ENCODE data around the gene HAPLN2. TPM values are rescaled to one million over a fixed set of nuclear protein-coding genes. Genes with fewer than 3 reads are reported as not detected.
A peak's percentile ranks its signal among the peaks of the same experiment; 100 is the strongest.

Gene HAPLN2
- total and polyA plus RNA-seq, 2 of the 4 experiments (the other 2 are of a cell fraction): not detected

DNA sequence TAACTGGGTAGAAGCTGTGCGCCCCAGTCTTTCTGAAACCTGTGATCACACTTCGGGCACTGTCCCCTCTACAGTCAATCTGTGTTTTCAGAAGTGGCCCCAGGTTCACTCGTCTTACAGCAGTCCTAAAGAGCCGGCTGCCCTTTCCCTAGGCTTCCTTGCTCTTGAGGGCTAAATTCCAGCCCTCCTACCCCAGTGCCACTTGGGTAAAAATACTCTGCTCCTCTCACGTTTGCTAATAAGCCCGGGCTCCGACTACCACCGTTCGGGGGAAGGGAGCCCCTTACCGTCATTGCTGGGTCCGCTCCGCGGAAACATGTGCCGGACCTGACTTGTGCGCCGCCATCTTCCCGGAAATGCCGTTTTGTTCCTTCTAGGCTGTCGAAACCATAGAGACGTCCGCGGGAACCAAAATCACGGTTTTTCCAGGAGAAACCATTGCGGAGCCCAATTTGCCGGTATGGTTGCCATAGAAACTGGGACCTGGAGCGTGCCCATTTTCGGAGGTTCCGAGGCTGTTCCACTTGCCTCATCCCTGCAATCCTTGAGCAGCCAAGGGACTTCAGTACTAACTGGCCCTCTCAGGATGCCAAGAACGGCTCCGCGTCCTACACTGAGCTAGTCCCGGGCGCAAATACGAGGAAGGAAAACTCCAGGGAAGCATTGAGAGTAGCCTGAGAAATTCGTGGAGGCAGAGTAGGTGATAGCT is 17.9 kb upstream of the HAPLN2 start, which contains the start of gene GPATCH4 (continued):
- TF ChIP-seq, protein P1, sequence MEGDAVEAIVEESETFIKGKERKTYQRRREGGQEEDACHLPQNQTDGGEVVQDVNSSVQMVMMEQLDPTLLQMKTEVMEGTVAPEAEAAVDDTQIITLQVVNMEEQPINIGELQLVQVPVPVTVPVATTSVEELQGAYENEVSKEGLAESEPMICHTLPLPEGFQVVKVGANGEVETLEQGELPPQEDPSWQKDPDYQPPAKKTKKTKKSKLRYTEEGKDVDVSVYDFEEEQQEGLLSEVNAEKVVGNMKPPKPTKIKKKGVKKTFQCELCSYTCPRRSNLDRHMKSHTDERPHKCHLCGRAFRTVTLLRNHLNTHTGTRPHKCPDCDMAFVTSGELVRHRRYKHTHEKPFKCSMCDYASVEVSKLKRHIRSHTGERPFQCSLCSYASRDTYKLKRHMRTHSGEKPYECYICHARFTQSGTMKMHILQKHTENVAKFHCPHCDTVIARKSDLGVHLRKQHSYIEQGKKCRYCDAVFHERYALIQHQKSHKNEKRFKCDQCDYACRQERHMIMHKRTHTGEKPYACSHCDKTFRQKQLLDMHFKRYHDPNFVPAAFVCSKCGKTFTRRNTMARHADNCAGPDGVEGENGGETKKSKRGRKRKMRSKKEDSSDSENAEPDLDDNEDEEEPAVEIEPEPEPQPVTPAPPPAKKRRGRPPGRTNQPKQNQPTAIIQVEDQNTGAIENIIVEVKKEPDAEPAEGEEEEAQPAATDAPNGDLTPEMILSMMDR (conservative IDR thresholded peaks at IDR 0.05; ENCODE audit: low read depth, low read length): no peak
- no peak for TF ChIP-seq CHD1 (IDR thresholded peaks at IDR 0.05; ENCODE audit: low read depth, low read length)

DNA sequence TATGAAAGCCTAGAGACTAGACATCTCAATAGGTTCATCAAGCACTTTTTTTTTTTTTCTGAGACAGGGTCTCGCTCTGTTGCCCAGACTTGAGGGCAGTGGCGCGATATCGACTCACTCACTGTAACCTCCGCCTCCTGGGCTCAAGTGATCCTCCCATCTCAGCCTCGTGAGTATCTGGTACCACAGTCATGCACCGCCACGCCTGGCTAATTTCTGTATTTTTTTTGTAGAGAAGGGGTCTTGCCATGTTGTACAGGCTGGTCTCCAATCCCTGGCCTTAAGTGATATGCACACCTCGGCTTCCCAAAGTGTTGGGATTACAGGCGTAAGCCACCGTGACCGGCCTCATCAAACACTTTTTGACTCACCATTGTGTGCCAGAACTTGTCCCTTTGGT is 17.3 kb upstream of the HAPLN2 start:
- Histone ChIP-seq H3K4ac (ENCODE audit: low read depth, low read length) (peak overlapping the region; percentile 69; the same call in 1 of the 2 replicates), H4K20me1 (ENCODE audit: insufficient read depth, low read length) (no peaks in the 10 kb centered on the region), H3K36me3 (ENCODE audit: control insufficient read depth, insufficient read depth, low read length) (peaks cover 13% of the 10 kb centered on the region), H3K27me3 (ENCODE audit: control insufficient read depth, insufficient read depth, low read length) (no peaks in the 10 kb centered on the region), H3K79me1 (ENCODE audit: low read depth in 1 of 2, low read length in 2 of 2) (peaks cover 16 to 49% of the 10 kb centered on the region in 2 experiments; a peak in 3 of 4 replicates), H3K4me2 (ENCODE audit: low read depth, low read length) (peak overlapping the region; percentile 56), H2BK20ac (ENCODE audit: low read depth, low read length) (no peak overlapping the region), H2BK120ac (ENCODE audit: low read depth, low read length) (no peak overlapping the region), H2AK5ac (ENCODE audit: low read depth, low read length) (peak overlapping the region; percentile 35), H3K4me1 (ENCODE audit: control insufficient read depth, insufficient read depth, low read length) (0 out of 2 replicates have a peak, but pooled peaks cover 4% of the 10 kb centered on the region), H2AK9ac (replicated peaks; ENCODE audit: low read depth, low read length, poor library complexity) (peak overlapping the region; percentile 68), H3K9ac (ENCODE audit: low read depth, low read length) (peak overlapping the region; percentile 52; the same call in 1 of the 2 replicates), H2BK15ac (ENCODE audit: low read depth, low read length) (no peak overlapping the region), H4K91ac (ENCODE audit: insufficient read depth, low read depth, low read length) (no peak overlapping the region), H3K9me3 (ENCODE audit: control insufficient read depth, insufficient read depth, low read length) (no peaks in the 10 kb centered on the region), H3K56ac (ENCODE audit: extremely low read depth, insufficient read depth, low read length) (peak overlapping the region; percentile 67), H3K18ac (ENCODE audit: low read depth, low read length) (no peak overlapping the region), H3K14ac (replicated peaks; ENCODE audit: low read depth, low read length) (peak overlapping the region; percentile 88), H2AFZ (replicated peaks; ENCODE audit: low read length, poor library complexity) (peak overlapping the region; percentile 97), H2BK5ac (ENCODE audit: low read depth, low read length, poor library complexity, severe bottlenecking) (peak overlapping the region; percentile 17), H3K9me1 (ENCODE audit: insufficient read depth, low read length) (peaks cover 14% of the 10 kb centered on the region), H3K4me3 (ENCODE audit: insufficient read depth, low read depth, low read length) (peak overlapping the region; percentile 78), H3K27ac (ENCODE audit: insufficient read depth, low read length) (no peak overlapping the region), H4K5ac (ENCODE audit: low read depth, low read length) (peak overlapping the region; percentile 32), H4K8ac (ENCODE audit: low read depth in 2 of 2, low read length in 2 of 2) (peak overlapping the region; percentile 78 to 90), H3K23ac (ENCODE audit: low read depth, low read length) (peak overlapping the region; percentile 75)
- CTCF ChIA-PET: interaction anchor here (1.0 kb wide), 1 partner anchor 156 kb away, joined by 4 read pairs; no protein-coding TSS in a partner anchor
- POLR2A ChIA-PET (ENCODE audit: unreplicated experiment): no interaction called here
- no TSS peak for BruUV-seq (replicated peaks)
- WGBS, 2 experiments (ENCODE audit: extremely low coverage in 2 of 2, insufficient read length in 1 of 2): no CpG with 5 or more reads among the region's 12 CpGs
- ATAC-seq (ENCODE audit: low read depth) (no peak), DNase-seq (no peak)
- TF ChIP-seq, protein P1 (conservative IDR thresholded peaks at IDR 0.05; ENCODE audit: low read depth, low read length): no peak
- intact Hi-C loops (cut with micrococcal nuclease): loop anchor here (2.0 kb wide), 1 partner anchor 145 kb away; no protein-coding TSS in a partner anchor
- dilution Hi-C loops (cut with HindIII; ENCODE audit: low sequenced_read_pairs, unreplicated experiment): no loop called here
- in situ Hi-C loops (cut with MboI; ENCODE audit: low sequenced_read_pairs): no loop called here

All from IMR-90 (cell line).